HS-27A (cell line): ENCODE results near the gene HPCAL1.

Source experiments
- DNase-seq: peaks from one replicate; pipeline ENCODE4 v3.0.0-alpha.2; 2012; ENCODE audit warnings: low read depth, missing footprints

HPCAL1 gene

DNA sequence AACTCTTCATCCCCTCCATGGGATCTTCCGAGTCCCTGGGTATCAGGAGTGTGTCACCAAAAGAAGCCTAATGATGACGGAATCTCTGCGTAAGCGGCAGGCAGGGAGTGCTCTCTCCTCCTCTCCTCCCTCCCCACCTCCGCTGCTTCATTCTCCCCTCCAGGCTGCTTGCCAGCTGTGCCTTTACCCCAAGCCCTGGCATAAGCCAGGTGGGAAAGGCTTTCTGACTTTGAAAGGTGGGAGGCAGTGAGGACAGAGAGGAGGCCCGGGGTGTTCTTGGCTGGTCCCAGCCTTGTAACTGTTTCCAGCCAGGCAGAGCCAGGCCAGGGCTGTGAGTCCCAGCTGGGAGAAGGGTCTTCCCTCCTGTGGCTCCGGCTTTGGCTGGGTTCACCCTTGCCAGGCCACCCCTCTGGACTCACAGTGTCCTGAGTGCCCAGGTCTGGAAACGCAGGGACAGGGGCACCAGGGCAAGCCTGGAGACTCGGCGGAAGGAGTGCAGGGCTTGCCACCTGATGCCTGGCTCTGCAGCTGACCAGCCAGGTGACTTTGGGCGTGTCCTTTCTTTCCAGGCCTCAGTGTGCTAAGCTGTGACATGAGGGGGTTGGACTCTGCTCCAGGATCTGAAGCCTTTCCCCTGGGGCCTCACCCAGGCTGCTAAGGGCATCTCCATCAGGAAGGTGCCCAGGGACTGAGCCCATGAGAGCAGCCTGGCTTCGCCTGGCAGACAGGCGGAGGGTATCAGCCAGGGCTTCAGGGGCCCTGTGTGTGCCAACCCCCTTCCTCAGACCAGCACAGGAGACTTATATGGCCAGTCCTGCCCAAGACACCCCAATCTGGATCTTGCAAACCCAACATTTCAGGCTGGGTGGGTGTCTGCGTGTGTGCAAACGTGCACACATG is 32.7 kb upstream of the HPCAL1 start:
- no peak for DNase-seq

DNA sequence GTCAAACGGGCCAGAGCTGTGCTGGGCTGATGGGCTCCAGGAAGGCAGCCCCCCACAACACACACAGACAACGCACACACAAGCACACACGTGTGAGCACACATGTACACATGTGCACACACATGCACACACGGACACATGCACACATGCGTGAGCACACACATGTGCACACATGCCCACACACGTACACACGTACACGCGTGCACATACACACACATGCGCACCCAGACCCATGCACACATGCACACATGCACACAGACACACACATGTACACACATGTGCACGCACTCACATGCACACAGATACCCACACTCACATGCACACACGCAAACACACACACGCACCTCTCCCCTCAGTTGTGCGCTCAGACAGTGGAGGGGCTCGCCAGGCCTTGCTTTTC is 31.2 kb upstream of the HPCAL1 start:
- DNase-seq = no peak

DNA sequence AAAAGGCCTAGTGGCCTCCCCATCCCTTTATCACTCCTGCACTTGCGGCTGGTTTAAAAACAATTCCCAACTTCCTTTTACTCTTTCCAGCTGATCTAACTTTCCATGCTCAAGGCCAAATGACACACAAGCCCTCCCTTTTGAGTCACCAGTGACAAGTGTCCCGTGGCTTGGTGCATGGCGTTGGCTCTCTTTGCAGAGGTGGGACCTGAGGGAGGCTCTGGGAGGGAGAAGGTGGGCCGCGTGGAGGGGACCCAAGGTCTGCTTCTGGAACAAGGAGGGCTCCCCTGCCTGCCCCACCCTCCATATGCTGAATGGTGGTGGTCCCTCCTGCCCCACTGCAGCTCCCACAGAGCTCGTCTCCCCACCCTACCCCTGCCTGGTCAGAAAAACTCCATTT is 30.8 kb upstream of the HPCAL1 start:
- DNase-seq = no peak

DNA sequence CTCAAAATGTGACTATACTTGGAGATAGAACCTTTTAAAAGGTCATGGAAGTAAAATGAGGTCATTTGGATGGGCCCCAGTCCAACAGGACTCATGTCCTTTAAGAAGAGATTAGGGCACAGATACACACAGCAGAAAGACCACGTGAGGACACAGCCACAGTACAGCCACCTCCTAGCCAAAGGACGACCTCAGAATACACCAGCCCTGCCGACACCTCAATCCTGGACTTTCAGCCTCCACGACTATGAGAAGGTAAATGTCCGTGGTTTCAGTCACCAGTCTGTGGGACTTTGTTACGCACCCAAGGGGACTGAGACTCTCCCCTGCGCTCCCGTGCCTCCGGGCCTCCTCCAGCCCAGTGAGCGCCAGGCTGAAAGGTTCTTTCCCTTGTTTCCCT is 30.2 kb upstream of the HPCAL1 start:
- no peak for DNase-seq

DNA sequence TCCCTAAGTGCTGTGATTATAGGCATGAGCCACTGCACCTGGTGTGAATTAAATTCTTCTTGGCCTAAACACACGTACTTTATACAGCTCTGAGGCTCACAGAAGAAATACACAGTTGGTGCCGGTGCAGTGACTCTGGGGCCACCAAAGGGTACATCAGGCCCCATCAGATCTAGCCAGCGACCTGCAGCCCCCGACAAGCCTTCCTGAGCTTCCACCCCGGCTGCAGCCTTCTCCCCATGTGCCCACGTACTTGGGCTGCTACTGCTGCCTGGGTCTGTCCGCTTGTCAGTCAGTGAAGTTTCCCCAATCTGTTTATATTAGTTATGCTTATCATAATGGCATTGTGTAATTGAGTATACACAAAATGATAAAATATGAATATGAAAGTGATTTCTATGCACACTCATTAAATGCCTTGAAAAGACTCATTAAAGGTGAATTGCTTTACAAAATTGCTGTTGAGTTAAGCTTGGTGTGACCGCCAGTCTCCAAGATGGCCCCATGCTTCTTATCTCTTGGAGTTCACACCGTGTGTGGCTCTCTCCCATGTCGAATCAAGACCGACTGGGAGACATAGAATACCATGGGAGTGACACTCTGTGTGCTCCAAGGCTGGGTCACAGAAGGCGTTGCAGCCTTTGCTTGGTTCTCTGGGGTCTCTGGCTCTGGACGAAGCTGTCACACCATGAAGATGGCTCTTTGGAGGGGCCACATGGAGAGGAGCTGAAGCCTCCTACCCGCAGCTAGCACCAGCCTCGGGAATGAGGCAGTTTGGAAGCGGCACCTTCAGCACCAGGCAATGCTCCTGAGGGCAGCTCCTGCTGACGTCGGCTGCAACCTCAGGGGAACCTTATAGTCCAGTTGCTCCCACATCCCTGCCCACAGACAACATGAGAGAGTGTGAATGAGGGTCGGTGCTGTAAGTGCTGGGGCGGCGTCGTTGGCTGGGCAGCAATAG is 29.2 kb upstream of the HPCAL1 start:
- DNase-seq = no peak

DNA sequence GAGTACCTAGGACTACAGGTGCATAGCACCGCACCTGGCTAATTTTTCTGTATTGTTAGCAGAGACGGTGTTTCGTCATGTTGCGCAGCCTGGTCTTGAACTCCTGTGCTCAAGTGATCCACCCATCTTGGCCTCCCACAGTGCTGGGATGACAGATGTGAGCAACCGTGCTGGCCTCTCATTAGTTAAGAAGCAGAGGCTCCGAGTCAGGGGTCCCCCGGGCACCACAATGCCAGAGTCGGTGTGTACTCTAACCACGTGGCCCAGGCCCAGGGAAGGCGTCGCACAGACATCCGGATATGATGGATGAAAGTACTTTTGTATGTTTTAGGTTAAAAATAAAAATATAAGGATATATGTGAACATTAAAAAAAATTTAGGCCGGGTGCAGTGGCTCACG is 28.3 kb upstream of the HPCAL1 start:
- DNase-seq = no peak

DNA sequence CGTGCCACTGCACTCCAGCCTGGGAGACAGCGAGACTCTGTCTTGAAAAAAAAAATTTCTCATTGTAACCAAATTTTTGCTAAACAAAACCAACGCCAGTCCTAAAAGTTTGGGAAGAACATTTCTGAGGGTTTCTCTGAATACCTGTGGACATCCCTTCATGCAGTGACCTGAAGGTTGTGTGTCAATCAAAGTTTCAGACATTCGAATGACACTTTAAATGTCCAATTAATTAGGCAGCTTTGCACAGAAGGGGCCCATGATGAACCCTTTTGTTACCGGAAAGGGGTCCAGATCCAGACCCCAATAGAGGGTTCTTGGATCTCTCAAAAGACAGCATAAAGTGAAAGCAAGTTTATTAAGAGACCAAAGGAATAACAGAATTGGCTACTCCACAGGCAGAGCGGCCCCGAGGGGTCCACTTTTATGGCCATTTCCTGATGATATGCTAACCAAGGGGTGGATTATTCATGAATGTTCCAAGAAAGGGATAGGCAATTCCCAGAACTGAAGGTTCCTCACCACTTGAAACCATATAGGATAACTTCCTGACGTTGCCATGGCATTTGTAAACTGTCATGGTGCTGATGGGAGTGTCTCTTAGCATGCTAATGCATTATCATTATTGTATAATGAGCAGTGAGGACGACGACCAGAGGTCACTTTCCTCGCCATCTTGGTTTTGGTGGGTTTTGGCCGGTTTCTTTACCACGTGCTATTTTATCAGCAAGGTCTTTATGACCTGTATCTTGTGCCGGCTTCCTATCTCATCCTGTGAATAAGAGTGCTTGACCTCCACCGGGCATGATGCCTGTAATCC is 27.5 kb upstream of the HPCAL1 start:
- DNase-seq = no peak

DNA sequence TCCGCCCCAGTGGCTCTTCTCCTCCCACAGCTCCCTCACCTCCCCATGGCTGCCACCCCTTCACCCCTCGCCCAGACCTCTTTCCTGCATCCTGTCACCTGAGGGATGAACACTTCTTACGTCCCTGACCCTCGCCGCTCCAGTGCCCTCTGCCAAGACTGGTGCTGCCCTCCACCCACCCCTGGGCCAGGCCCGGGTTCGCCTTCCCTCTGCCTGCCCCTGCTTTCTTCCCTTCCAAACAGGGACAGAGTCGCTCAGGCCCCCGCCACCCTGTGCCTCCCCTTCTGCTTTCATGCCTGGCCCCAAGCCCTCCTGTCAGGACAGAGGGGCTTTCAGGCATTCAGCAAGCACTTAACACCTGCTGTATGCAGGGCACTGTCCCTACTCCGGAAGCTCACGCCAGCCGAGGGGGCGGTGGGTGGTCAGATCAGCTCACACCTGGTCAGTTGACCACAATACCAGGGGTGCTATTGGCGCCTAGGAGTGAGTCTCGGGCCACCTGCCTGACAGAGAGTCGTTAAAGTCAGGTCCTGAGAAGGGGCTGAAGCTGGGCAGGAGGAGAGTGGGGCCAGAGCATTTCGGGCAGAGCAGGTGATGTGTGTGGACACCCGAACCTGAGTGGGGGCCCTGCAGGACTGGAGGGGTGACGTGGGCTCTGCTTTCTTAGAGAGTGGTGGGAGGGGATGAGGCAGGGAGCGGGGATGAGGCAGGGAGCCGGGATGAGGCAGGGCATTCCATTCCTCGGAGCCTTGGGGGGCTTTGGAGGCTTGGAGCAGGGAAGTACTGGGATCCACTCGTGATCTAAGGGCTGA is 26.0 kb upstream of the HPCAL1 start:
- no peak for DNase-seq

DNA sequence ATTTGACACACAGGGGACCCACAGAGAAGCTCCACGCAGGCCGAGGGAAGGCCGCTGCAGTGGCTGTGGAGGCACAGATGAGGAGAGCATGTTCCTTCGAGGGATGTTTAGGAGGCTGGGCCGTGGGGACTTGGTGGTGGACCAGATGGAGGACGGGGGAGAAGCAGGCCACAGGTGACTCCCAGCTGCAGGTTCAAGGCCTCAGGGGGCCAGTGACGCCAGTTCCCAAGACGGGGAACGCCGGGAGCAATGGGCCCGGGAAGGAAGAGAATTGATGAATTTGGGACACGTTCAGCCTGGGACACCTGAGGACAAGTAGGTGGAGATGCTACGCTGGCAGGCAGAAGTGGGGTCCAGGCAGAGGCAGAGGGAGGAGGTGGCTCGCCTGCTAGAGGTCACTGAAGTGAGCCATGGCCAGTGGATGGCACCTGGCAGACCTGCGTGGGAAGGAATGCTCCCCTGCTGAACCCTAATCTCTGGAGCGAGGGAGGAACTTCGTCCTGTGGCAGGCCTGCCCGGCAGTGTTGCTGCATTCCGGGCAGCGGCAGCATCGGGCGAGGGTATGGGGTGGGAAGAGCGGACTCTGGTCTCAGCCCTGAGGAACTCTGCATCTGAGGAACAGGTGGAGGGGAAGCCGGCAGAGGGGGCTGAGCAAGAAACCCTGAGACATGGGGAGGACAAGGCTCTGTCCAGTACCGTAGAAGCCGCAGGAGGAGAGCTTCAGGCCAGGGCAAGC is 25.2 kb upstream of the HPCAL1 start:
- no peak for DNase-seq

DNA sequence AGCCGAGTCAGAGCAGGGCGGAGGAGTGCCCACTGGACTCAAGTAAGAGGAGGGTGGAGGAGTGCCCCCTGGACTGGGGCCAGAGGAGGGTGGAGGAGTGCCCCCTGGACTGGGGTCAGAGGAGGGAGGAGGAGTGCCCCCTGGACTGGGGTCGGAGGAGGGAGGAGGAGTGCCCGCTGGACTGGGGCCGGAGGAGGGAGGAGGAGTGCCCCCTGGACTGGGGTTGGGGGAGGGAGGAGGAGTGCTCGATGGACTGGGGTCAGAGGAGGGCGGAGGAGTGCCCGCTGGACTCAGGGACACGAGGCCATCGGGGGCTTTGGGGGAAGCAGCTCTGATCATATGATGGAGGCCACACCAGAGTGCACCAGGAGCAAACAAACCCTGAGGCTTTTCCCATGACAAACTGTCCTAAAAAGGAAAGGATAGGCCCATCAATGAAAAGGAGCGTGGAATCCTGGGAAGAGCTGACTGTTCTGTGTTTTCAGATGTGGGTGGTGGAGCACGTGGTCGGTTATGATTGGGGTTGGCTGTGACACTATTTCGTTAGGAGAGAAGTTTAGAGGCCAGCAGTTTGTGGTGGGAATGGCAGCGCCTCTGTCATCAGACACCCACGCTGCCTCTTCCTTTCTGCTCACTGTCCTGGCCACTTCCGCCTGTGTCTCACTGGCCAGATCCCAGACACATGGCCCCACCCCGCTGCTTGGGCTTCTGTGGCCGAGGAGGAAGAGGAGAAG is 24.5 kb upstream of the HPCAL1 start:
- DNase-seq = peak; percentile 72

DNA sequence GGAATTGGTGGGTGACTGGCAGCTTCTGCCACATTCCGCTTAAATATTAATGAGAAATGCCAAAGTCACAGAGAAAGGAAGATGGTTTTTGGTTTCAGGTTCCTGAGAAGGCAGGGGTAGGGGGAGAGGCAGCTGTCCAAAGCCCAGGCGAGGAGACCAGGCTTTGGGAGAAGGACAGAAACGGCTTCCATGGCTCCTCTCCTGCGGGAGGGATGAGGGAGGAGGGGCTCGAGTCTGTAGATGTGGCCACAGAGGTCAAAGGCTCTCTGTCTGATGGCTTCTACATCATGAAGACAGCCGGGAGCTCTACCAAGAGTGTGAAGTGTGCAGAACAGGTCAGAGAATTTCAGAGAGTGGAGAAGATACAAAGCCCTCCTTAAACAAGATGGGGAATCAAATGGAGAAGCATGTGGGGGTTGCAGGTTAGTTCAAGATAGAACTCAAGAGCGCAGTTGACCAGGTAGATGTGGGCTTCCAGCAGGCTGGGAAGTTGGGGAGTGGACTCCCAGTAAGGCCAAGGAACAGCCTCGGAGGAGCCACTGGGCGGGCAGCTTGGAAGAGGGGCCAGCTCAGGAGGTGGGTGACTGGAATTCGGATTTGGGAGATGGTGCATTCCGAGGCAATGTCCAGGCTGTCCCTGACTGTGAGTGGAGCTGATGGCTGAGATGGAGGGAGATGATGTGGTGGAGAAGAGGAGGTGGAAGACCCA is 23.8 kb upstream of the HPCAL1 start:
- no peak for DNase-seq

DNA sequence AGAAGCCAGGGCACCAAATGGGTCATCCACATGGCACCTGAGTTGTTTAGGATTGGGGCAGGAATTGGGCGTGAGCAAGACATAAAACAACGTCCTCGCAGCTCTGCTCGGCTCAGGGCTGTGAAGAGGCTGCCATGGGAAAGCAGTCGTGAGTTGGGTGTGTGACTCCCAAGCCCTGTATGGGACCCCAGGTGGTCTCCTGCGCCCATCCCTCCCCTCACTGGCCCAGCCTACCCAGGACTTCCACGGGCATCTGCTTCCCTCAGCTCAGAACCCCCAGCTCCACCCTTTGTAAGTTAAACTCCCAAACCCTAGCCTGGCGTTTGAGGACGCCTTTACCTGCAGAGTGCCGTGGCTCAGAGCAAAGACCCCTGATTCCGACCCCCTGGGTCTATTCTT is 23.2 kb upstream of the HPCAL1 start:
- DNase-seq = no peak

DNA sequence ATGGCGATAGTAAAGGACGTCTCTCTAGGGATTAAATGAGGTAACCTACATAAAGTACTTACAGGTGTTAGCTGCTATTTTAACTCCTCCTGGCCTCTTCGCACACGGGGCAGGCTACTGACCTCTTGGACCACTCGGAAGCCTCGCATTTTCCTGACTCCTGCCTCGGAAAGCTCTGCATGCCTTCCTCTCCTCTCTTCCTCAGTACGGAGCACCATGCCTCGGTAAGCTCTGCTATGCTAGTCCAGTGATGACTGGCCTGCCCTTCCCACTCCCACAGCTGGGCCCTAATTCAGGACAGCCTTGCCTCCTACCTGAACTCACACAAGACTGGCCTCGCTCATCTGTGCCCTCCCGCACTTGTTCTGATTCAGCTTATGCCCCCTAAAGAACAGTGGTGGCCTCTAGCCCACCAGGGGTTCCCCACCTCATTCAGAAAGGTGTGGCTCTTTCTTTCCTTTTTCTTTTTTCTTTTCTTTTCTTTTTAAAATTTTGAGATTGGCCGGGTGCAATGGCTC is 22.7 kb upstream of the HPCAL1 start:
- DNase-seq = no peak

DNA sequence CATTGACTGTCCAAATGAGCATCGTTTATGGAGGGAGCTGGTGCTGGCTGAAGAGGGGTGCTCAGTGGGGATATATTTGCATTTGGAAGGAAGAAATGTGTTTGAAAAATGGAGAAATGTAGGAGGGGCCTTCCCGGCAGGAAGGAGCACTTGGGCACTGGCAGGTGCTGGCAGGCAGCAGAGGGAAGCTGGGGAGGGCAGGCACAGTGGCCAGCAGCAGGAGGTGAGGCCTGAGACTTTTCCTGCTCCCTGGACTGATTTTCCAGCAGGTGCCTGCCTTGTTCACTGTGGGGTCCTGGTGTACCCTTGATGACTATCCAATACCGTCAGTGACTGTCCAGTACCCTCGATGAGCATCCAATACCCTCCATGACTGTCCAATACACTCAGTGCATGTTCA is 20.8 kb upstream of the HPCAL1 start:
- no peak for DNase-seq

DNA sequence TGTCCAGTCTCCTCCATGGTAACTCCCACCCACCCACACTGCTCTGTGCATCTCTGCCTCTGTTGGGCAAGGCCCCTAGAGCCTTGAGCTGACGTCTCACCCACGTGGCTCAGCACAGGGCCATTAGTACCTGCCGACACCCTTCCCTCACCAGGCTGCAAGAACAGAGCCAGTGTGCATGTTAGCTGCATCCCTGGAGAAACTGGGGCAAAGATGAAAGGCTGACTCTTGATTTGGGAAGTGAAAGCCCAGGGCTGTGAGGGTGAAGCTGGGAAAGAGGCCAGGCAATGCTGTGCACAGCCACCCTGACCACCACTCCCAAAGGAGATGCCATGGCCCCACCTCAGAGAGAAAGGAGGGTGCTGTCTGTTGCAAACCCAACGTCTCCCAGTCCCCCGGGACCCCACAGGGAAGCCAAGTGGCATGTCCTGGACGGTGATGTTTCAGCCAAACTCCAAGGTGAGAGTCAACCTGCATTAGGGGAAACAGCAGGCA is 20.0 kb upstream of the HPCAL1 start:
- DNase-seq = no peak

DNA sequence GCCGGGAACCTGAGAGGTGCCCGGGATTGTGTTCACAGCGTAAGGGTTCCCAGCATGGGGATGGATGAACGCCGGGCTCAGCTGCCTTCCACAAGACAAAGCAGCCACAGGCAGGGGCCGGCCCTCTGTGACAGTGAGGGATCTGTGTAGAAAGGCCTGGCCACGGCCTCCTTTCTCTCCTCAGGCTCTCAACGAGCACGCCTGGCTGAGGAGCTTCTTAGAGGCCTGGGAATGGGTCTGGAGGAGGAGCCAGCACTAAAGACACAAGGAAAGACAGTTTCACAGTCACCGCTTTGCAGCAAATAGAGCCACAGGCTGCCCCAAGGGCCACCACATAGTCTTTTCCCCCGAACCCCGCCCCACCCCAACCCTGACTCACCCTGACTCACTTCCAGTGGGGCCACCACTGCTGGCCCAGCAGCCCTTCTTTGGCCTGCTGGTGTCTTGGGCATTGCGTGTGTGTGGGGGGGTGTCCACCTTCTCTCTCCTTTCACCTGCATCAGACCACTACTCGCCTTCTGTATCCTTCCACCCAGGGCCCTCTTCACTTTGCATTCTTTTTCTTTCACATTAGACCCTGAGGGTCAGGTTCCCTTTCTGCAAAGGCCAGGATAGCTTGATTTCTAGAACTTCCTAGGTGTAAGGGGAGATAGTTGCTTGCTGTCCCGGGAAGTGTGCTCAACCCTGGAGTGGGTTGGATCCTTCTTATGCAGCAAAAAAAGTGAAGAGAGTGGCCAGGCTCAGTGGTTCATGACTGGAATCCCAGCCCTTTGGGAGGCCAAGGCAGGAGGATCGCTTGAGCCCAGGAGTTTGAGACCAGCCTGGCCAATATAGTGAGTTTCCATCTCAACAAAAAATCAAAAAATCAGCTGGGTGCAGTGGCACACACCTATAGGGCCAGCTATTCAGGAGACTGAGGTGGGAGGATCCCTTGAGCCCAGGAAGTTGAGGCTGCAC is 19.3 kb upstream of the HPCAL1 start:
- DNase-seq = peak; percentile 86

DNA sequence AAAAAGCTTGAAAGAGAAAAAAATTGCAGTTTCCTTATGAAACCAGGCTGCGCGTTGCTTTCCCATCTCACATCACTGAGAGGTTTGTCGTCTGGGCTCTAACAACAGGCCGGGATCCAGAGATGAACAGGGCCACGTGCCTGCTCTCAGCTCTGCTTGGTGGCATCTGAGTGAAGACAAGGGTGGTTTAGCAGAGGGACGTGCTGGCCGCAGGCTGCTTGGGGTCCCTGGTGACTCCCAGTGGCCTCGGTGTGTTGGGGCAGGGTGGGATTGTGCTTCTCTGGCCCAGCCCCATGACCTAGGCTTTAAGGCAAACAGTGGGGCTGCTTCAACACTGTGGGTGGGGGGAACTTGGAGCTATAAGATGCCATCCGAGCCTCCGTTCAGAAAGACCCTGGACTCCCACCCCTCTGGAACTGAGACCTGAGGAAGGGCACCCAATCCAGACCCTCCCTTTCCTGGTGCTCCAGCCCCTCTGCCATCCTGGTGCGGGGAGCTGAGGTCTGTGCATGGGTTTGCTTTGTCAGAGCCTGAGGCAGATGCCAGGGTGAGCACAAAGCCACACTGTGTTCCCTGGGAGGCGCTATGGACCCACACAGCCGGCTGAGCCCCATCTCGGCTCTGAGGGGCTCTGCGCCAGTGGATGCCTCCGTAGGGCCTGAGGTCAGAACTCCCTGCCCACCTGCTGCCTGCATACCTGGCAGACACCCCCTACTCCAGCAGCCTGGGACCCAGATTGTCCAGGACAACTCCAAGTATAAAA is 18.4 kb upstream of the HPCAL1 start:
- DNase-seq = no peak
